Endodermal cell (in vitro differentiated cells): ENCODE measurements around the gene RAPGEF4. TPM values are rescaled to one million over a fixed set of nuclear protein-coding genes. Genes with fewer than 3 reads are reported as not detected.

Experiments
- DNase-seq: peaks from one replicate; pipeline ENCODE4 v3.0.0-alpha.2; 2017
- H3K27ac ChIP-seq: 2 replicates; pipeline ENCODE4 v1.5.1; 2013; ENCODE audit warnings: mild to moderate bottlenecking, low read depth, low read length, moderate library complexity
- H3K27me3 ChIP-seq: 2 replicates; pipeline ENCODE4 v1.6.1; 2013; ENCODE audit warnings: mild to moderate bottlenecking, low read length, moderate library complexity; ENCODE audit not compliant: insufficient read depth, control insufficient read depth, poor library complexity, severe bottlenecking
- H3K36me3 ChIP-seq: 2 replicates; pipeline ENCODE4 v1.7.0; 2013; ENCODE audit warnings: mild to moderate bottlenecking, low read length, moderate library complexity; ENCODE audit not compliant: control insufficient read depth, insufficient read depth
- H3K4me1 ChIP-seq: one replicate; pipeline ENCODE4 v1.7.0; 2013; ENCODE audit warnings: low read length; ENCODE audit not compliant: control insufficient read depth, insufficient read depth
- H3K4me3 ChIP-seq: 2 replicates; pipeline ENCODE4 v1.5.1; 2013; ENCODE audit warnings: mild to moderate bottlenecking, low read length, moderate library complexity
- H3K9ac ChIP-seq: 2 replicates; pipeline ENCODE4 v1.6.1; 2013; ENCODE audit warnings: mild to moderate bottlenecking, low read length, moderate library complexity; ENCODE audit not compliant: poor library complexity, severe bottlenecking; ENCODE audit errors: extremely low read depth
- H3K9me3 ChIP-seq: 2 replicates; pipeline ENCODE4 v1.6.1; 2013; ENCODE audit warnings: mild to moderate bottlenecking, low read length, moderate library complexity; ENCODE audit not compliant: control insufficient read depth
- H3K27ac Mint-ChIP-seq: 2 replicates; pipeline ENCODE4 v1.8.0; 2020; ENCODE audit warnings: mixed read lengths
- H3K27me3 Mint-ChIP-seq: 2 replicates; pipeline ENCODE4 v1.8.0; 2021; ENCODE audit warnings: mild to moderate bottlenecking, mixed read lengths; ENCODE audit not compliant: insufficient read depth
- H3K36me3 Mint-ChIP-seq: 2 replicates; pipeline ENCODE4 v1.8.0; 2020; ENCODE audit warnings: low read depth, mixed read lengths
- H3K4me1 Mint-ChIP-seq: 2 replicates; pipeline ENCODE4 v1.8.0; 2020; ENCODE audit warnings: mixed read lengths
- H3K4me3 Mint-ChIP-seq: 2 replicates; pipeline ENCODE4 v1.8.0; 2020; ENCODE audit warnings: mild to moderate bottlenecking, moderate library complexity, mixed read lengths
- H3K9me3 Mint-ChIP-seq: 2 replicates; pipeline ENCODE4 v1.8.0; 2020; ENCODE audit warnings: mild to moderate bottlenecking, mixed read lengths
- CTCF ChIP-seq: fragments of 200-600 bp; sonication (generic); conservative IDR thresholded peaks from 2 replicates; pipeline ENCODE4 v1.5.0; 2021; ENCODE audit warnings: antibody characterized with exemption, mild to moderate bottlenecking
- WGBS, 2 experiments: methylation state at CpG; one replicate each; pipeline versions ENCODE4 v1.1.5 to v1.1.7; 2013; ENCODE audit warnings: missing lambda C conversion rate in 2 of 2, mixed read lengths in 1 of 2; ENCODE audit not compliant: insufficient coverage in 1 of 2, insufficient read length in 1 of 2; 5-methylcytosine and 5-hydroxymethylcytosine counted together
- total RNA-seq, 2 donors: library from RNA; stranded (reverse); fragmentation: NEBNext Ultra II Directional in 1 of 2; extraction: Animal tissue kit (Norgen Biotek cat#: 25700) in 1 of 2; gene quantifications; 2 replicates in 1 of 2; 3 replicates in 1 of 2; pipeline ENCODE4 v1.2.1, GENCODE V29; 2021

RAPGEF4 gene
- total RNA-seq, 2 donors from 2014 or later: 0.77 to 0.88 TPM

- Histone ChIP-seq H3K4me1 (peaks cover 6% of the 10 kb centered on the region), H3K36me3 (no peaks in the 10 kb centered on the region), H3K9me3 (no peaks in the 10 kb centered on the region), H3K27me3 (no peaks in the 10 kb centered on the region), H3K4me3 (no peak overlapping the region), H3K27ac (no peak overlapping the region), H3K9ac (no peak overlapping the region)
- DNase-seq: no peak
- no peak overlapping the region for H3K4me3 Mint-ChIP-seq
- no peaks in the 10 kb centered on the region for H3K36me3 Mint-ChIP-seq
- H3K4me1 Mint-ChIP-seq: peaks cover 46% of the 10 kb centered on the region
- H3K27me3 Mint-ChIP-seq: no peaks in the 10 kb centered on the region
- 89 to 96% methylated on average over 8 to 10 of the region's 10 CpGs for WGBS, 2 experiments
- no peak overlapping the region for H3K27ac Mint-ChIP-seq
- H3K9me3 Mint-ChIP-seq: no peaks in the 10 kb centered on the region
- no peak for TF ChIP-seq CTCF
These were observed 309.0 kb downstream of the RAPGEF4 start for GRCh38 chr2:173044686-173045085.

- H3K4me1 ChIP-seq: peaks cover 9% of the 10 kb centered on the region
- no peak overlapping the region for H3K9ac ChIP-seq
- no peak overlapping the region for H3K27ac ChIP-seq
- H3K27me3 ChIP-seq: no peaks in the 10 kb centered on the region
- no peaks in the 10 kb centered on the region for H3K9me3 ChIP-seq
- H3K4me3 ChIP-seq: no peak overlapping the region
- Mint-ChIP-seq H3K4me3 (no peak overlapping the region), H3K9me3 (no peaks in the 10 kb centered on the region), H3K36me3 (no peaks in the 10 kb centered on the region), H3K27ac (no peak overlapping the region), H3K4me1 (peaks cover 51% of the 10 kb centered on the region), H3K27me3 (no peaks in the 10 kb centered on the region)
- no peak for DNase-seq
- no peaks in the 10 kb centered on the region for H3K36me3 ChIP-seq
- no peak for TF ChIP-seq CTCF
- 94 to 100% methylated on average over 2 of the region's 2 CpGs for WGBS, 2 experiments
These were observed 309.5 kb downstream of the RAPGEF4 start for GRCh38 chr2:173045181-173045580.

- H3K9me3 Mint-ChIP-seq: no peaks in the 10 kb centered on the region
- 97 to 100% methylated on average over 2 to 3 of the region's 3 CpGs for WGBS, 2 experiments
- no peaks in the 10 kb centered on the region for H3K27me3 Mint-ChIP-seq
- peaks cover 51% of the 10 kb centered on the region for H3K4me1 Mint-ChIP-seq
- Histone ChIP-seq H3K9me3 (no peaks in the 10 kb centered on the region), H3K27me3 (no peaks in the 10 kb centered on the region), H3K4me3 (no peak overlapping the region), H3K4me1 (peaks cover 5% of the 10 kb centered on the region), H3K9ac (no peak overlapping the region), H3K36me3 (no peaks in the 10 kb centered on the region), H3K27ac (no peak overlapping the region)
- H3K4me3 Mint-ChIP-seq: no peak overlapping the region
- no peak overlapping the region for H3K27ac Mint-ChIP-seq
- DNase-seq: no peak
- no peak for TF ChIP-seq CTCF
- no peaks in the 10 kb centered on the region for H3K36me3 Mint-ChIP-seq
These were observed 312.9 kb downstream of the RAPGEF4 start for GRCh38 chr2:173048522-173048896.
